GM12872 (cell line): ENCODE data around the gene BORCS6.

Source experiments
- CTCF ChIP-seq: IDR thresholded peaks from 3 replicates; pipeline ENCODE4 v1.5.1; 2011; ENCODE audit warnings: low read depth, mild to moderate bottlenecking, low read length, moderate library complexity; ENCODE audit not compliant: insufficient read depth

The BORCS6 gene

GRCh38 chr17:8140065-8141029 is 49.6 kb downstream of the BORCS6 start:
- no peak for TF ChIP-seq CTCF

GRCh38 chr17:8138672-8139371 is 51.2 kb downstream of the BORCS6 start:
- peak; percentile 86 for TF ChIP-seq CTCF

GRCh38 chr17:8138374-8138671 is 51.7 kb downstream of the BORCS6 start:
- TF ChIP-seq CTCF: no peak
